ENCODE measurements around the gene ZNF385B. TPM values are rescaled to one million over a fixed set of nuclear protein-coding genes. Genes with fewer than 3 reads are reported as not detected.
"Not testable (repeated sequence)": the region's sequence is repeated elsewhere in the genome, so short reads cannot be mapped to it uniquely, and the experiment has no call there.

The ZNF385B gene
- total RNA-seq, 1 experiment from 2014 or later: not detected

DNA sequence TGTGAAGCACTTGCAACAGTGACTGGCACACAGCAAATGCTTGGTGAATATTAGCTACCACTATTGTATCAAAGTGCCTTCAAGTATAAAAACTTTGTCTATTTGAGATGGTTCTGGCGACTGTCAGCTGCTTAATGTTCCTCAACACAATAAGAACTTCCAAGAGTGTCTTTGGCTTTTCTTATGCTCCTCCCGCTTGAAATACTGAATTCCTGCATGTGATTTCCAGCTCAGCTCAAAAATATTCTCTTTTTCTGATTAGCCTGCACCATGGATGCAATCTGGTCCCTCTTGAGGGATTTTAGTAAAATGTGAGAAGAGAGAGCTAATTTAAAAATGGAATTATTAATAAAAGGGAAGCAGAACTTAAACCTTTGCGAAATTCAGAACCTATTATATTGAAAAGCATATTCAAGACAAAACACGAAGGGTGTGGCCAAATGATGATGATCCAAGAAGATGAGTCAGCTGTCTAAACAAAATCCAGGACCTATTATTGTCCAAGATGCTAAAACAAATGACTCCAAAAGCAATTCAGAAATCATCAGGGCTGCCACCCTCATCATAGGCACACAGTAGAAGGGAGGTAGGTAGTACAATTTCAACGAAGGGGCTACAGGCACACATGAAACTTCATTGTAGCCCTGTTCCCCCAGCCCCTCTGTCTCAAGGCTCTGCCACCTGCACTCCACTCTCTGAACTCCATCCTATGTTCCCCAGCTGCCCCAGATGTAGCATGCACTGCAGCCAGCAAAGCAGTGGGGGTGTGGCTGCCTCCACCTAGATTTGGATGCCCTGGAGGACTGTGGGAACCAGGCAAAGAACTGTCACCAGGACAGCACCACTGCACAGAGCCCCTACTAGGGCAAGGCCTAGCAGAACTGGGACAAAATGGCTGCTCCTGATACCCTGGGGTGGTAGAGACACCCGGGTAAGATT, 190.1 kb downstream of the ZNF385B start:
- DNase-seq (ENCODE audit: low read depth, low spot score): no peak
- in situ Hi-C loops (cut with HindIII; ENCODE audit: low pct_unique_long_range_greater_than_20kb, low sequenced_read_pairs): no loop called here

DNA sequence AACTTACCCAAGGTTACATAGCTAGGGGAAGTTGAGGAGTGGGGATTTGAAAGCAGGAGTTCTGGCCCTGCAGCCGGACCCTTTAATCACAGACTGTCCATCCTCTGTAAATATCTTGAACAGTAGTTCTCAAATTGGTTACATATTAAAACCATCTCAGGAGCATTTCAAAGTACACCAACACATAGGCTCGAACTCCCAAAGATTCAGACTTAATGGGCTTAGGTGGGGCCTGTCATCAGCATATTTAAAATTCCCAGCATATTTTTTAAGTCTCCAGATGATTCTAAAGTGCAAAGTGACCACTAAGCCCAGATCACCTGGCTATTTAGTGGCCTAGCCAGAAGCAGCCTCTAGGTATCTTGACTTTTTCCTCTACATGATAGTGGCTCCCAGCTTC, 192.2 kb downstream of the ZNF385B start:
- in situ Hi-C loops (cut with HindIII; ENCODE audit: low pct_unique_long_range_greater_than_20kb, low sequenced_read_pairs): no loop called here
- DNase-seq (ENCODE audit: low read depth, low spot score): no peak

GRCh38 chr2:179664972-179665812, 196.2 kb downstream of the ZNF385B start:
- no peak for DNase-seq (ENCODE audit: low read depth, low spot score)
- in situ Hi-C loops (cut with HindIII; ENCODE audit: low pct_unique_long_range_greater_than_20kb, low sequenced_read_pairs): no loop called here

GRCh38 chr2:179661986-179662385, 199.4 kb downstream of the ZNF385B start:
- no peak for DNase-seq (ENCODE audit: low read depth, low spot score)
- in situ Hi-C loops (cut with HindIII; ENCODE audit: low pct_unique_long_range_greater_than_20kb, low sequenced_read_pairs): no loop called here

DNA sequence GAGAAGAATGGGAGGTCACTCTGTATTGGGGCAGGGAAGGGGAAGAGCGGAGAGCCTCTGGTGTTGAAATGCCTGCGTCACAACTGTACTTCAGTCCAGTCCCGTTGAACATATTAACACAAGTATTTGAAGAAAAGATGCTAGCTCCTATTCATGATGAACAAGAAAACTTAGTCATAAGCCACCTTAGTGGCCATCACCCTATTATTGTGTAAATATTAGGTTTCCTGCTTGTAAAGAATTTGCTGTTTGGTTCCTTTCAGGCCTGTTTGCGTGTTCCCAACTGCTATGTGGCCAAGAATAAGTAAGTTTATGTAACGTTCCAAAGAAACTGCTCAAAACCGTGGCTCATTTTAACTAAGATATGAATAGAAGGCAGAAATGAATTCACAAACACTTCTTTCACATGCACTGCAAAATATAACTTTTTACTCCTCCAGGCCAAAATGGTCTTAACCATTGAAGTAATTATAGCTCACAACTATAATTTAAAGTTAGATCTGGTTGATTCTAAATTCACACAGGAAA, 204.3 kb downstream of the ZNF385B start:
- in situ Hi-C loops (cut with HindIII; ENCODE audit: low pct_unique_long_range_greater_than_20kb, low sequenced_read_pairs): no loop called here
- DNase-seq (ENCODE audit: low read depth, low spot score): no peak

GRCh38 chr2:179655627-179656026, 205.8 kb downstream of the ZNF385B start:
- in situ Hi-C loops (cut with HindIII; ENCODE audit: low pct_unique_long_range_greater_than_20kb, low sequenced_read_pairs): no loop called here
- no peak for DNase-seq (ENCODE audit: low read depth, low spot score)

GRCh38 chr2:179654806-179655205, 206.6 kb downstream of the ZNF385B start:
- in situ Hi-C loops (cut with HindIII; ENCODE audit: low pct_unique_long_range_greater_than_20kb, low sequenced_read_pairs): no loop called here
- no peak for DNase-seq (ENCODE audit: low read depth, low spot score)

- in situ Hi-C loops (cut with HindIII; ENCODE audit: low pct_unique_long_range_greater_than_20kb, low sequenced_read_pairs): no loop called here
- no peak for DNase-seq (ENCODE audit: low read depth, low spot score)
Observed at GRCh38 chr2:179652296-179652695, 209.1 kb downstream of the ZNF385B start.

DNA sequence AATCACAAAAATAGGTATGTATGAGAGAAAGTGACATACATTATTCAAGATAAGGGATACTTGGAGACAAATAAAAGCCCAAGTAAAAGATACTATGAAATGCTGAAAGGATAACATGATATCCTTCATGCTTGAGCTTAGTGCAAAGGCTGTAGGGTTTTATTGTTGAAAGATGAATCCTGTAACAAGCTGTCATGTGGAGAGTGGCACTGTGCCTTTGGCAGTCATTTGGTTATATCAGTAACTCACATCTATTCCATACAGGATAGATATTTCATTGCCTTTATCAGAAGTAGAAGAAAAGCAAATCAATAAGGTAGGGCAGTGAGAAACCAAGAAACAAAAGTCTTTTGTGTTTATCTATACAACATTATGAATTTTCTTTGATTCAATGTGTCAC, 211.0 kb downstream of the ZNF385B start:
- in situ Hi-C loops (cut with HindIII; ENCODE audit: low pct_unique_long_range_greater_than_20kb, low sequenced_read_pairs): no loop called here

DNA sequence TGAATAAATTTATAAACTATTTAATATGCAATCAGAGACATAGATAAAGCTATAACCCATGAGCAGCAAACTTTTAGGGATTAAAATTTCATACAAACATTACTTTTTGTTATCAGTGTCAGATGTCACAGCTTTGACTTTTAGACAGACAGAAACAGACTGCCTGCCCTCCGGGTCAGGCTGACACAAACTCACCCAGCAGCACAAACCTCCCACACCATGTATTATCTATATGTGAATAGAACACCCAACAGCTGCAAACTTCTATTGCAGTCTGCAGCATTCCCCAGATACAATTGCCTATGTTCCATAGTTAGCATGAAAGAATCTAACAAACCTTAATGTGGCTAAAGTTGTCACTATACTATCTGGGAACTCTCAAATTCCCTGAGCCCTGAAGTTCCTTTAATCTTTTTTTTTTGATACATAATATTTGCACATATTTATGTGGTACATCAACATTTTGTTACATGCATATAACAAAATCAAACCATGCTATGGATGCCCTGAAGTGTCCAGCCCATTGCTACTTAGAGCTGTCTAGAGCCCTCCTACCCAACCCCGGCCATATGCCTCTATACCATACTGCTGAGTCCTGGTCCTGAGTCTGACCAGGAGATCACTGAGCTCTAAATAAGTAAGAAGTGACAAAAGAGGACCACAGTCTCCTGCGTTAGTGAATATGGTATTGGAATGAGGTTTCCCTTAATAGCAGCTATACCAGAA, 214.4 kb downstream of the ZNF385B start:
- DNase-seq (ENCODE audit: low read depth, low spot score): no peak
- in situ Hi-C loops (cut with HindIII; ENCODE audit: low pct_unique_long_range_greater_than_20kb, low sequenced_read_pairs): no loop called here

More for the DNA sequence above, 211.0 kb downstream of the ZNF385B start:
- no peak for DNase-seq (ENCODE audit: low read depth, low spot score)

- DNase-seq (ENCODE audit: low read depth, low spot score): no peak
- in situ Hi-C loops (cut with HindIII; ENCODE audit: low pct_unique_long_range_greater_than_20kb, low sequenced_read_pairs): no loop called here
Observed at GRCh38 chr2:179646173-179646769, 215.1 kb downstream of the ZNF385B start.

DNA sequence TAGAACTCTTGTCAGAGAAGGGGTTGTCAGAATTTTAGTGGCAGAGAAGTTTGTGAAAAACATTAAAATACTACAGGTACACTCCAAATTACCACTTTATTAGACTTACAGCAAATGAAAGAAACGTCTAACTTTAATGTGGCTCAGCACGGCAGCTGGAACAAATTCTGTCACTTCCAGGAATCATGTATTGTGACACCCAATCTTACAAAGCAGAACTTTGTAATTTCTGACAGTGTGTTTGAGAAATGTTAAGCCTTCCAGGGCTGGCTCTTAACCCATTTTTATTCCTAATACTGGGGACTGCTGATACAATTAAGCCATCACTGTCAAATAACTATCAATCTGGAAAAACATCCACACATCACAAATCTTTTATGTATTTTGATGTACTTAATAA, 216.4 kb downstream of the ZNF385B start:
- in situ Hi-C loops (cut with HindIII; ENCODE audit: low pct_unique_long_range_greater_than_20kb, low sequenced_read_pairs): no loop called here
- no peak for DNase-seq (ENCODE audit: low read depth, low spot score)

DNA sequence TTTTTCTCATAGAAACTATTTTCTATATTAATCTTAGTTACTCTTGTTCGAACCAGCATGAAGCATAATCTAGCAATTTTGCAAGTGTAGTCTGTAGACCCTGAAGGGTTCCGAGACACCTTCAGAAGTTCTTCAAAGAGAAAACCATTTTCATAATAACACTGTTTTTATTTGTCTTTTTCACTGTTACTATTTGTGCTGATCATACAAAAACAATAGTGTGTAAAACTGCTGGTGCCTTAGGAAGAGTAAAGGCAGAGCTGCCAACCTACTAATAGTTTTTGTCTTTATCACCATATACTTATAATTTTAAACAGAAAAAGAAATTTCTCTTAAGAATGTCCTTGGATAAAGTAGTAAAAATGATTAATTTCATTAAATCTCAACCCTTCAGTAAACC, 218.9 kb downstream of the ZNF385B start:
- DNase-seq (ENCODE audit: low read depth, low spot score): no peak
- in situ Hi-C loops (cut with HindIII; ENCODE audit: low pct_unique_long_range_greater_than_20kb, low sequenced_read_pairs): no loop called here

DNA sequence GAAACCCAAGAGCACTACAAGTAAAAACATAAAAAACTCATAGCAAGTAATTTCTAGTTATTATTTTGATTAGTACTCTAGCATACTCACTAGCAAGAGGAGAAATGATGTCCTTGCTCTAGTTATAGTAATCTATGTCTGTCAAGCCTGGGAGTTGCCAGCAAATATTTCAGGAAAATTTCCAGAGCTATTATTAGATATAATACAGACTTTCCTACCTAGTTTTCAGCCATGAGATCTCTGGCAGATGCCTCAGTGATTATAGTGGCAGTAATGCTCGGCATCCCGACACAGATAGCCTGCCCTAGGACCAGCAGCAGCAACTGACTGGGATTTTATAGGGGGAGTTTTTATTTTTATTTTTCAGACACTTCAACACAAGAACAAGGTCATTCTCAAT, 224.4 kb downstream of the ZNF385B start:
- no peak for DNase-seq (ENCODE audit: low read depth, low spot score)
- in situ Hi-C loops (cut with HindIII; ENCODE audit: low pct_unique_long_range_greater_than_20kb, low sequenced_read_pairs): no loop called here

- no peak for DNase-seq (ENCODE audit: low read depth, low spot score)
- in situ Hi-C loops (cut with HindIII; ENCODE audit: low pct_unique_long_range_greater_than_20kb, low sequenced_read_pairs): no loop called here
Observed at GRCh38 chr2:179636100-179636980, 225.1 kb downstream of the ZNF385B start.

GRCh38 chr2:179631769-179632385, 229.5 kb downstream of the ZNF385B start:
- in situ Hi-C loops (cut with HindIII; ENCODE audit: low pct_unique_long_range_greater_than_20kb, low sequenced_read_pairs); DNase-seq (ENCODE audit: low read depth, low spot score): not testable (repeated sequence)

All from SK-MEL-5 (cell line).